Hematopoietic multipotent progenitor cell treated with erythropoietin and hydrocortisone succinate and interleukin-3 and kit ligand, for 17 days (in vitro differentiated cells): ENCODE data around the gene KLHL22.
"Not testable (repeated sequence)": the region's sequence is repeated elsewhere in the genome, so short reads cannot be mapped to it uniquely, and the experiment has no call there.

Experiments used
- DNase-seq: peaks from one replicate; pipeline ENCODE4 v3.0.0-alpha.2; 2015; ENCODE audit warnings: low spot score

Gene KLHL22, protein sequence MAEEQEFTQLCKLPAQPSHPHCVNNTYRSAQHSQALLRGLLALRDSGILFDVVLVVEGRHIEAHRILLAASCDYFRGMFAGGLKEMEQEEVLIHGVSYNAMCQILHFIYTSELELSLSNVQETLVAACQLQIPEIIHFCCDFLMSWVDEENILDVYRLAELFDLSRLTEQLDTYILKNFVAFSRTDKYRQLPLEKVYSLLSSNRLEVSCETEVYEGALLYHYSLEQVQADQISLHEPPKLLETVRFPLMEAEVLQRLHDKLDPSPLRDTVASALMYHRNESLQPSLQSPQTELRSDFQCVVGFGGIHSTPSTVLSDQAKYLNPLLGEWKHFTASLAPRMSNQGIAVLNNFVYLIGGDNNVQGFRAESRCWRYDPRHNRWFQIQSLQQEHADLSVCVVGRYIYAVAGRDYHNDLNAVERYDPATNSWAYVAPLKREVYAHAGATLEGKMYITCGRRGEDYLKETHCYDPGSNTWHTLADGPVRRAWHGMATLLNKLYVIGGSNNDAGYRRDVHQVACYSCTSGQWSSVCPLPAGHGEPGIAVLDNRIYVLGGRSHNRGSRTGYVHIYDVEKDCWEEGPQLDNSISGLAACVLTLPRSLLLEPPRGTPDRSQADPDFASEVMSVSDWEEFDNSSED

DNA sequence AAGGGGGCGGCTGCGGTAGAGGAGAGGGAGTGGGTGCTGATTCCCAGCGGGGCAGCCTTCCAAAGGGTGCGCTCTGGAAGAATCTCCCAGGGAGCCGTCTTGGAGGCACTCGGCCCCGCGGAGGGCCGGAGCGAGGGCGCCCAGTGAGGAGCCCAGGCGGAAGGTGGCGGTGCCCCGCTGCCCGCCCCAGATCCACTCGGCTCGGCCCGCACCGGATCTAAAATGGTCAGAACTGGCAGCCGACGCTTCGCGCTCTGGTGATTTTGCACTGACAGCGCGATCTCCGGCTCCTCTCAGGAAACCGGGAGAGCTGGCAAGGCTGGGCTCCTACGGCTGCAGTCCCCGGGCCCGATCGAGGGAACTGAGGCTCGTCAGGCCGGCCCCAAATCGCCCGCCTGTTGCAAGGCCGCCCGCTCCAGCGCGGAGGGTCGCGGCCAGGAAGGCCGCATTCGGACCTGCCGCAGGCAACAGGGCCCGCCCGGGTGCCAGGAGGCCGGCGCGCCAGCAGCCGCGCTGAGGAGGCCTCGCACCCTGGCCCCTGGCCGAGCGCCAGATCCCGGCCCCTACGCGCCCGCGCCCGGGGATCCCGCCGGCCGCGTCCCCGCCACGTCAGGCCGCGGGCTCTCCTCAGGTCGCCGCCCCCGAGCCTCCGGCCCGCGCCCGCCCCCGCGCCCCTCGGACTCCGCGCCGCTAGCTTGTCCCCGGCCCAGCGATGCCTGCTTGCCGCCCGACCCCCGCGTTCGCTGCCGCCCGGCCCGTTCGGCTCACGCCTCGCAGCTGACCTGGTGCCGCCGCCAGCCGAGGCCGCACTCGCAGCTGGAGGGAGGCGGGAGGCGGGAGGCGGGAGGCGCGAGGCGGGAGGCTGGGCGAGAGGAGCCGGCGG, at the start of gene KLHL22:
KLHL22 (minus strand) TSS at position 818 of the 883 bp plus-strand sequence. CDS start 6,584 bp downstream, outside the sequence.
- DNase-seq, result peak; percentile 53

DNA sequence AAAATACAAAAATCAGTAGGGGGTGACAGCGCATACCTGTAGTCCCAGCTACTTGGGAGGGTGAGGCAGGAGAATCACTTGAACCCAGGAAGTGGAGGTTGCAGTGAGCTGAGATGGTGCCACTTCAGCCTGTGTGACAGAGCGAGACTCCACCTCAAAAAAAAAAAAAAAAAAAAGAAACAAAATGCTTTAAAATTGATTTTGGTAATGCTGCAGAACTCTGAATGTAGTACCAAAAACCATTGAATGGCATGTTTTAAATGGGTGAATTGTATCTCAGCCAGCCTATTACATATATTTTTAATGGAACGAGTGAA, 49.7 kb upstream of the KLHL22 start:
- not testable (repeated sequence) for DNase-seq

DNA sequence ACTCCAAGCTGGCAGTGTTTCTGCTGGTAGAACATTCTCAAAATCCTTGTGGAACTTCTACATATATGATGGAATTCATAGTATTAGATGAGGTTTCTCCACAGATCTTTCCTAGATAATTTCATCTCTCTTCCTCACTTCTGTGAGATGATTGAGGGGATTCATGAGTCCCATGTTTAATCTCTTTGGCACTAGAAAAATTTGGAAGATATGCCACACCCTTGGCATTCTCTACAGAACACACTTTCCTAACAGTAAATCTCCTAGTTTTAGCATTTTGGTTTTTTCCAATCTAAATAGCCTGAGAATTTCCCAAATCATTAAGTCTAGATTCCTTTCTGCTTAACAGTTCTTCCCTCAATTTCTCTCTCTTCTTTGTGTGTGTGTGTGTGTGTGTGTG, 47.1 kb upstream of the KLHL22 start:
- no peak for DNase-seq

DNA sequence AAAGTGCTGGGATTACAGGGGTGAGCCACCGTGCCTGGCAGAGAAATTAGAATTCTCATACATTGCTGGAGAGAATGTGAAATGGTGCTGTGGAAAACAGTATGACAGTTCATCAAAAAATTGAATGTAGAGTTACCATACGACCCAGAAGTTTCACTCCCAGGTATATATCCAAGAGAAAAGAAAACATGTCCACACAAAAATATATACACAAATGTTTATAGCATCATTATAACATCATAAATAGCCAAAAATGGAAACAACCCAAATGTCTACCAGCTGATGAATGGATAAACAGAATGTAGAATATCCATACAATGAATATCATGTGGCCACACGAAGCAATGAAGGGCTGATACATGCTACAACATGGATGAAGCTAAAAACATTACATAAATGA, 46.5 kb upstream of the KLHL22 start:
- no peak for DNase-seq

DNA sequence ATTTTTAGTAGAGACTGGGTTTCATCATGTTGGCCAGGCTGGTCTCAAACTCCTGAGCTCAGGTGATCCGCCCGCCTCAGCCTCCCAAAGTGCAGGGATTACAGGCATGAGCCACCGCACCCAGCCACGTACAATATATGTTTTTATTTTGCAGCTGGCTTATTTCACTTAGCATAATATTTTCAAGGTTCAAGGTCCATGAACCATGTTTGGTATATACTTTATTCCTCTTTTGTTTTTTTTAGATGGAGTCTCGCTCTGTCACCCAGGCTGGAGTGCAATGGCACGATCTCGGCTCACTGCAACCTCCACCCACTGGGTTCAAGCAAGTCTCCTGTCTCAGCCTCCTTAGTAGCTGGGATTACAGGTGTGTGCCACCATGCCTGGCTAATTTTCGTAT, 43.3 kb upstream of the KLHL22 start:
- DNase-seq, result not testable (repeated sequence)

DNA sequence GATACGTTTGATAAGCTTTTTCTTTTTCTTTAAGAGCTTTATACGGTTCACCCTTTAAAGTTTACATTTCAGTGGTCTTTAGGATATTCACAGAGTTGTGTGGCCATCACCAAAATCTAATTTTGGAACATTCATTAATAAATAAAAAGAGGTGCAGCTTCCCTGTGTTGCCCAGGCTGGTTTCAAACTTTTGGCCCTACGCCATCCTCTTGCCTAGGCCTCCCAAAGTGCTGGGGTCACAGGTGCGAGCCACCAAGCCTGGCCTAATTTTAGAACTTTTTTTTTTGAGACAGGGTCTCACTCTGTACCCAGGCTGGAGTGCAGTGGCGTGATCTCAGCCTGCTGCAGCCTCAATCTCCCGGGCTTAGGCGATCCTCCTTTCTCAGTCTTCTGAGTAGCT, 42.4 kb upstream of the KLHL22 start:
- DNase-seq, result no peak

DNA sequence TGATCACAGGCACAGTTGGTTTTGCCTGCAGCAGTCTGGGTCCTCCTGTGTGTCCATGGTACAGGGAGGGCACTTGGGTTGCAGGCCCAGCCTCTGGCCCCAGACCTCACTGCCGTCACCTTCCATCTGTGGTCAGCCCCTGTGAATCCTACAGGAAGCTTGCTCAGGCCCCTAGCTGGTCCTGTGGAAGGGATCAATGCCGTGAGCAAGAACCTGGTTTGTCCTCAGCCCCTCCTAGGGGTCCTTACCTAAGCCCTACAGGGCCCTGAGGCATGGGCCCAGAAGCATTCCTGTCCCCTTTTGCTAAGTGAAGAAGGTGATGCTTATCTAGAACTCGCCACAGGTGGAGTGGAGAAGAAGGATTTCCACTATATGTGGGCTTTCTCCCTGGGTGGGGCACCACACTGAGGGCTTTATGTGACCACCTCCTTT, 41.7 kb upstream of the KLHL22 start:
- no peak for DNase-seq

DNA sequence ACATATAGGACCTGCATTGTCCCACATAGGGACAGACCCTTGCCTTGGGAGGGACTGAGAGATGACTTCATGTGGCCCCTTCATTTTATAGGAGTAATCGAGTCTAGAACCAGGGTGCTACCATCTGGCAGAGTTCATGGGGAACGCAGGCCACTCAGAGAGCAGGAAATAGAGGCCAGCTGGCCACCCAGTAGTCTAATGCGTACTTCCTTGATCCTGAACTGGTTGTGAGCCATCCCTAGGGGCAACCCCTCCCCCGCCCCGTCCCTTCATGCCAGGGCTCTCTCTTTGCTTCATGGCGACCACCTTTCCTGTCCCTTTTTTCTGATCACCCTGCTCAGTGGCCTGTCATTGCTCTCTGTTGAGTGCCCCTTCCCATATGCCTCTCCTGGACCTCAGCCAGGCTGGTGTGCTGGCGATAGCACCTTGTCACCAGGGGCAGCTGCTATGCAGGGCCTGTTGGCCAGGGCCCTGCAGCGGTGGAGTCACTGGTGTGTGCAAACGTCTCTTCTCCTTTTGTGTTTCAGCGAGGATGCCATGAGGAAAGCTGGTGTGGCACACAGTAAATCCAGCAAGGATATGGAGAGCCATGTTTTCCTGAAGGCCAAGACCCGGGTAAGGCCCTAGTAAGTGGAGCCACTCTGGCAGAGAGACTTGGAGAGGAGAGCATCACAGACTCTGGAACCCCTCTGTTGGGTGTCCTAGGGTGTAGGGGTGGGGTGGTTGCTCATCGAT, 41.2 kb upstream of the KLHL22 start:
- DNase-seq, result no peak

DNA sequence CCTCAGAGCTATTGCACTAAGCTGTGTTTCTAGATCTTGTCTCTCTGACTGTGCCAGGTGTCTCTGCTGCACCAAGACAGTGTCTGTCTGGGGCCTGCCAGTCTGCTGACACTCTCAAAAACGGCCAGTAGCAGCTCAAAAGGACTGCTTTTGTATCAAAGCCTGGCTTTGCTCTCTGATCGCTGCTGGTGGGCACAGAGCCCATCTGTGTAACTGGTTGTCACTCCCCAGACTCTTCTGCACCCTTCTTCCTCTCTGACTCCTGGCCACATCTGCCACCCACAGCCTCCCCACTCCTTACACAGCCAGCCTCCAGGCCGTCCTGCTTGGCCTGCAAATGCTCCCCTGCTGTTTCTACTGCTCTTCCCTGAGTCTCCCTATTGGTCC, 38.3 kb upstream of the KLHL22 start:
- no peak for DNase-seq

DNA sequence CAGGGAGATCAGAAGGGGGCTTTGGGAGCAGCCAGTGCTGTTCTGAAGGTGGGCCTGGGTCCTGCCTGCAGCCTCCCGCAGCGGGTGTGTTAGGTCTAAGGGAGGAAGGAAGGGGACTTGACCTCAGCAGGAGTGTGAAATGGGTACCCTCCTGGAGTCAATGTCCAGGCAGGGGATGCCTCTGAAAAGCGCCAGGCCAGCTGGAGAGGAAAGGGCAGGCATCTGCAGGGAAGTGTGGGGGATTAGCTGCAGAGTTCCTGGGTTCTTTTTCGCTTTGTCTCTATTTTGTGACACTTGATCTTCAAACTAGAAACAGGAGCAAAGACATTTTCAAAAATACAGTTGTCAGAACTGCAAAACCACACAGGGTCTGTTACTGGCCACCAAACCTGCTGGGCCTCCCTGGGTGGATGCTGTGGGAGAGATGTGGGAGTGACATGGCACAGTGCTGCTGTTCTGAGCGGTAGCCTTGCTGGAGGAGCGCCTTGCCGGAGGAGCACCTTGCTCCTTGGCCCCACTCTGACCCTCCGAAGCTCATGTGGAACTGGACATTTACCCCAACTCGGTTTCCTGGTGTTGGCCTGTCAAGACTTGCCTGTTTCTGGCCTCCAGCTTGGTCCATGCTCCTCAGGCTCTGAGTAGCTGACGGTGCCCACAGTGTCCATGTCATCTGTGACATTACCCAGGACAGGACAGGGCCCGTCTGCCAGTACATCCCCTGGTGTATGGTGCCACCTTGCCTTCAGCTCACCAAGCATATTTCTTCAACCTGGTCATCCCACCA, 37.7 kb upstream of the KLHL22 start:
- no peak for DNase-seq

DNA sequence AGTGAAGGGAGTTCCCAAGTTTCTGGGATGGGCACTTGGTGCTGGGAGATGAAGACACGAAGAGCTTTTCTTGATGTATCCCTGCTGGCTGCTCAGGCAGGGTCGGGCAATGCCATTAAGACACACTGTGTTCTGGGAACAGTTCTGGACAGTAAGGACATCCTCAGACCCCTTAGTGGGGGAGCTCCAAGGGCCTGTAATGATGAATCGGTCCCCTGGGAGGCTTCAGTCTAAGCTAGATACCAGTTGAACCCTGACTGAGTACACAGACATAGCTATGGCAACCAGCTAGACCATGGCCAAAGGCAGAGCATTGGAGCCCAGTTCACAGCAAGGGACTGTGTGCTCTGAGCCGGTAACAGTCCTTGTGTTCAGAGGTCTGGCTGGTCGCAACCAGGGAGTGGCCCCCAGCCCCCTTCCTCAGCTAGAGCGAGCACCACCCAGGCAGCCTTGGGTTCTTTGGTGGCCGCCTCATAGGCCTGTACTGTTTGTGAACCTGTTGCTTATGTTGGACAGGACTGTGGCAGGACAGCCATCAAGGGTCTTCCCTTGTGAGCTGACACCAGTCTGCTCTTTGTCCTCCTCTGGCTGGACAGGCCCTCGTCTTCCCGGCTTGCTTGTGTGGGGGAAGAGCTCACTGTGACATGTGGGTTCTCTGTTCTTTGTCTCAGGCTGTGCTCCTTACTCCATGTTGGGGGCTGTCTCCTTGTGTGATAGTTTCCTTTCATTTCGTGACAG, 36.8 kb upstream of the KLHL22 start:
- DNase-seq, result no peak

DNA sequence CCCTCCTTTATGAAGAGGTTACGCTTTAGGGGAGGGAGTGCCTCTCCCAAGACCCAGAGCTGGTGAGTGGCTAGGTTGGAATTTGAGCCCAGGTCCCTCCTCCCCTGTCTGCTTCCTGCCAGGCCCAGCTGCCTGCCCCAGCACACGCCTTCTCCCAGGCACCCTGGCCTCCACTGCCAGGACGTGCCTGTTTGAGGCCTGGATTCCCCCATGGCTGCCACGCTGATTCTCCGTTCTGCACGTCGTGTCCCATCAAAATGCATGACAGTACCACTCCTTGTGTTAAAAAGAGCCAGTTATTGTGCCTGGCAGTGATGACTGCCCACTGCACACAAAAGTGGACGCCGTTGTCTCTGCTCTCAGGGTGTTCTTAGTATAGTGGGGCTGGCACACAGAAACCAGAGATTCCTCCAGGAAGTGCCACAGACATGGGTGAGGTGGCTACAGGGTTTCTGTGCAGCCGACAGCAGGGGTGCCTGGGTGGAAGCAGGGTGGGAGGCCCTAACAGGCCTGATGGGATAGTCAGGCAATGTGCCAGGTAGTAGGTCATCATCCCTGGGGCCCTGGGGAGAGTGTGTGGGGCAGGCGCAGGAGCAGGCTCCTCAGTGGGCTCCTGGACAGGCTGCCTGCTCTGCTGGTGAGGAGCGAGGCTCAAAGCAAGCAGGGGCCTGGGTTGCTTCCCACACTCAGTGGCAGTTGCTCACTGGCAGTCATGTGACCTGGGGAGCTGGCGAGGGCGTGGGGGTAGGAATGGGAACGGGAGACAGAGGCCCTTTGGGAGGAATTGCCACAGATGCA, 36.0 kb upstream of the KLHL22 start:
- DNase-seq, result no peak

DNA sequence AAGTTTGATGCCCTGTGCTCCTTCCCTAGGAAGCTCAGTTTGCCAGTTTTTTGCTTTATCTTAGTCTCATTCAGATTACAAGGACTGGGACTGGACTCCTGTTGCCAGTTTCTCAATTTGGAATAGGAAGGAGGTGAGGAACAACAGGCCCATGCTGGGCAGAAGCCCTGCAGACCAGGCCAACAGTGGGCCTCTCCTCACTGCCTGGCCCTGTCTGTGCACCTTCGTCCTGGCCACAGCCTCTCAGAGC, 35.5 kb upstream of the KLHL22 start:
- no peak for DNase-seq

DNA sequence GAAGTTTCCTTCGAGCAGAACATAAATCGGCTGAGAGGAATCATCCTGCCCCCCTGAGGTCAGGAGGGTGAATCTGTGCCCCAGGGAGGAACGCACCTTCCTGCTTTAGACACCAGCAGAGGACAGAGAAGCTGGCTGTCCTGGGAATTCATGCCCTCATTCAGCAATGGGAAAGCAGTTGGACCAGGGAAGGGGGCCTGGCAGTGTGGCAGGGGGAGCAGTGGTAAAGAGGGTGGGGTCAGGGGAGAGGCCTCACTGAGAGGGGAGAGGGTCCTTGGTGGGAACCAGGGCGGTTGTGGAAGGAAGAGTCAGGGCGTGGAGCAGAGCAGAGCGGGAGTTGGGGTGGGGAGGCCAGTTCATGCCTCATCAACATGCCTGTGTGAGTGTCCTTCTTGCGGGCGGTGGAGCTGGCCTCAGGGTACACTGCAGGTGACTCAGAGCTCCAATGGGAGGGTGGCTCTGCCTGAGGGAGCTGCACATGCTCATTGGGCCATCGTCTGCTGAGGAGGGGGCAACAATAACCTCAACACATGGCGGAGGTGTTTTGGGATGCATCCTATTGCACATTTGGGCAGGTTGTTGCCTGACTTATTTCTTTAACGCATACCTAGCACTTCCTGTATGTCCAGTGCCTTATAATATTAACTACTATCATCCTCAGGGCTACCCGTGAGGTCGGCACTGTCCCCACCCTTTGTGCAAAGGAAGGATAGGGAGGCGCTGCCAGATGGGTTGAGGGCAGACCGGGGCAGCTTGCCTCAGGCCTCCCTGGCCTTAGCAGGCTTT, 35.0 kb upstream of the KLHL22 start:
- no peak for DNase-seq

DNA sequence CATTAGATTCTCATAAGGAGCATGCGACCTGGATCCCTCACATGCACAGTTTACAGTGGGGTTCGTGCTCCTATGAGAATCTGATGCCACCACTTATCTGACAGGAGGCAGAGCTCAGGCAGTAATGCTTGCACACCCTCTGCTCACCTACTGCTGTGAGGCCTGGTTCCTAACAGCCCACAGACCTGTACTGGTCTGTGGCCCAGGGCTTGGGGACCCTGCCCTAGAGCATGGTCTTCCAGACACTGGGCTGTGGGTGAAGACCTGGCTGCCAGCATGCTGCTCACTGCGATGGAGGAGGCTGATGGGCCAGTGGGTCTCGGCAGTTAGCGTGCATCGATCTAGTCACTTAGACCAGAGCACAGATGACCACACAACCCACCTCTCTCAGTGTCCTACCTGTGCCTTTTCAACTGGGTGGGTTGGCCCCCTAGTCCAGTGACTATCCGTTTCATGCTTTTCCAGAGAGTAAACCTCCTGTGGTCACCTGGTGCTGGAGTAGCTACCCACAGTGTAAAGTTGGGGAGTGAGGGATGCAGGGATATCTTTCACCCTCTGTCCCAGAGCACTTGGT, 32.9 kb upstream of the KLHL22 start:
- DNase-seq, result no peak

DNA sequence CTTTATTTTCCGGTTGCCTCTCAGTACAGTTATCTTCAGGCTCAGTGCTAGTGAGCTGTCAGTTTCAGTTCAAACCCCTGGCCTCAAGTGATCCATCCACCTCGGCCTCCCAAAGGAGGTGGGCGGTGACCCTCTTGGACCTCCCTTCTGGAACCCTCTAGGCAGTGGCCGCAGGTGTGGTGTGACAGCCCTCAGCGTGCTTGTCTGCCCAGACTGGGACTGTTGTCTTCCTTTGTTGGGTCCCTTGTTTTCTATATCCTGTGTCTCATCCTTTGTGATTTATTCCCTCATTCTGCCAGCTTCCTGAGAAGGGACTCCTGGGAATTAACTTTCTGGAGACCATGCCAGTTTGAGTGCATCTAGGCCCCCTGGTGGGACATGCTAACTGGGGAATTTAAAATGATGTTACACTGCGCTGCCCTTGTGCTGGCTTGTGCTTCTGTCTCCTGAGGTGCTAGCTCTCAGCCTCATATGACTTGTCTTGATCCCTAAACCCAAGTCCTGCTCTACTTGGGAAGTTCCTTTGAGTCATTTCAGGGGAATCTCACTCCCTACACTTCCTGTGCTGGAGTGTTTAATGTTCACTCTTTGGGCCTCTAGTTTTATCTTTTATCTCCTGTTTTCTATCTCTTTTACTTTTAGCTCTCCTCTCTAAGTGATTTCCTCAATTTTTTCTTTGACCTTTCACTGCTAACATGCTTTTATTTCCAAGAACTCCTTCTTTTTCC, 31.2 kb upstream of the KLHL22 start:
- no peak for DNase-seq

DNA sequence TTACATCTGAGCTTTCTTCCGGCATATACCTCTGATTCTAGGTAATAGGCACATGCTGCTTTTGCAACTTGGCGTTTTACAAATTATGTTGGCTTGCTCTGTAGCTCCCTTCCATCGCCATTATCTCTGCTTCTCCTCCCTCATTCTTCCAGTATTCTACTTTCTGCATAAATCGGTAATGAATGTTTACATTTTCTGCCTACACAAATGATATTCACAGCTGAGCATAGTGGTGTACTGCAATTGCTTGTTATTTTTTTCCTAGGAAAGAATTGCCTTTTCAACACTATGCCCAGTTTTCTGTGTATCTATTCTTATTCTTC, 30.7 kb upstream of the KLHL22 start:
- no peak for DNase-seq

DNA sequence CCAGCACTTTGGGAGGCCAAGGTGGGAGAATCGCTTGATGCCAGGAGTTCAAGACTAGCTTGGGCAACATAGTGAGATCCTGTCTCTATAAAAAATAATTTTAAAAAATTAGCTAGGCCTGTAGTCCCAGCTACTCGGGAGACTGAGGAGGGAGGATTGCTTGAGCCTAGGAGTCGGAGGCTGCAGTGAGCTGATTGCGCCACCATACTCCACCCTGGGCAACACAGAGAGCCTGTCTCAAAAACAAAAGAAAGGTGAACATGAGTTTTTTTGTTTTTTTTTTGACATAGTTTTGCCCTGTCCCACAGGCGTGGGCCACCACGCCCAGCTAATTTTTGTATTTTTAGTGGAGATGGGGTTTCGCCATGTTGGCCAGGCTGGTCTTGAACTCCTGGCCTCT, 29.5 kb upstream of the KLHL22 start:
- no peak for DNase-seq
